CD1c-positive myeloid dendritic cell (primary cell): ENCODE measurements around the gene LIN7C.
A peak's percentile ranks its signal among the peaks of the same experiment; 100 is the strongest.
"Not testable (repeated sequence)": the region's sequence is repeated elsewhere in the genome, so short reads cannot be mapped to it uniquely, and the experiment has no call there.

Experiments used
- DNase-seq: peaks from one replicate; pipeline ENCODE4 v3.0.0-alpha.2; 2016; ENCODE audit errors: extremely low spot score

Gene LIN7C, protein sequence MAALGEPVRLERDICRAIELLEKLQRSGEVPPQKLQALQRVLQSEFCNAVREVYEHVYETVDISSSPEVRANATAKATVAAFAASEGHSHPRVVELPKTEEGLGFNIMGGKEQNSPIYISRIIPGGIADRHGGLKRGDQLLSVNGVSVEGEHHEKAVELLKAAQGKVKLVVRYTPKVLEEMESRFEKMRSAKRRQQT

DNA sequence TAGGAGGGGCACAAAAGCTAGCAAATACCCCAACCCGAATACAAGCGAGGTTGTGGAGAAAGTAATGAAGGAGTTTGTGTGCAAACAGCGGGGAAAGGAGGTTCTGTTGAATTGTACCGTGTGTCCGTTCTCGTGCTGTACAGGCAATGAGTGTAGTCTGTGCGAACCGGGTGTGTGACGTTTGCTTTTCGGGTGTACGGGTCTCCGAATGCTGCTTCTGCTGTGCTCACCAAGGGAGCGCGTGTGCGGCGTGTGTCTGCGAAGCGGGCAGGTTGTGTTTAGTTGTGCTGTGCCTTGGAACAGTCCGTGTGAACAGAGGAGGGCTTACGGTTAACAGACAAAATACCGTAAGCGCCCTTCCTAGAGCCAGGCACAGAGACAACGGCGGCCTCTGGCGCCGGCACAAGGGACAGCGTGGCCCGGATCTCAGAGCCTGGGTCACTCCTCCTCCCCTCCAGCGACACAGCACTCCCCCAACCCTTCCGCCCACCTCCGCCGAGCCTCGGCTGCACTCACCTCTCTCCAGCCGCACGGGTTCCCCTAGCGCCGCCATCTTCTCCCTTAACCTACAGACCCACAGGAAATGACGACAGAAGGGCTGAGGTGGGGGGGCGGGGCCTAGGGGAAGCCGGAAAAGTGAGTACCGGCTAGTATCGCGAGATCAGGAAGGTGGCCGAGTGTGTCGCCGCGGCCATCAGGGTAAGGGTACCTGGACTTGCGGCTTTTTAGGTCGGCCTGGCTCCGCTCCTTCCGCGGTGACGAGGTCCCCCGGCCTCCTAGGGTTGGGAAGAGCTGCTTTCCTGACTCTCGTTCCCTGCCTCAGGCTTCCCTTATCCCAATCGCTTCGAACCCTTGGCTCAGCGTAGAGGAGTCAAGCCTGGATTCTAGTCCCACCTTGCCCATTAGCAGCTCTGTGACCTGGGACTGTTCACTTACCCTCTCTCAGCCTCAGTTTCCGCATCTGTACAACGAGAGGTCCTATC is at the start of gene LIN7C:
LIN7C (minus strand) TSS at position 570 of the 983 bp plus-strand sequence; CDS start at position 553, 17 bp downstream.
- peak; percentile 98 for DNase-seq

DNA sequence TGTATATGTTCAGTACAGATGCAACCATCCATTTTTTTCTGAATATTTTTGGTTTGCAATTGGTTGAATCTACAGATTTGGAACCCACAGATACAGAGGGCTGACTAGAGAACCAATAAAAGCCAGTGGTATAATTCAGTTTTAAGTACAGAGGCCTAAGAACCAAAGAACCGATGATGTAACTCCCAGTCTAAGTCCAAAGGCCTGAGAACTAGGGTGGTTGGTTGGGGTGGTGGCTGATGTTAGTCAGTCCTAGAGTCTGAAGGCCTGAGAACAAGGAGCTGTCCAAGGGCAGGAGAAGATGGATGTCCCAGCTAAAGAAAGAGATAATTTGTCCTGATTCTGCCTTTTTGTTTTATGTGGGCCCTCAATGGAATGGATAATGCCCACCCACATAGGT is 48.7 kb upstream of the LIN7C start:
- DNase-seq, result no peak

DNA sequence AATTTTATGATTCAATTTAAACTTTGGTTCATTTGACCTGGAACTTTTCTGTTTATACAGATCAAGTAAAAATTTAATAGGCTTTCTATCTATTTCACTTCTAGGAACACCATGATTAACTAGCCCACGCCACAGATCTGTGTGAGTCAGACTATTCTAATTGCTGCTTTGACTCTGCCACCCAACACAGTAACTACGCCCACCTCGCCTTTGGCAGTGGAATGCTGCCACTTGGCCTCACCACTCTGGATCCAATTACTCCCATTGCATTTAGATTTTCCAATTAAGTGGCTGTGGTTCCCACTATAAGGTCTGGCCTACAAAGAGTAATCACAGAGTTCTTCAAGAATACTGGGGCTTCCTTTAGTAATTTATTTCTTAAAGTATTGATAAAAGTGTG is 46.6 kb upstream of the LIN7C start:
- DNase-seq, result no peak

DNA sequence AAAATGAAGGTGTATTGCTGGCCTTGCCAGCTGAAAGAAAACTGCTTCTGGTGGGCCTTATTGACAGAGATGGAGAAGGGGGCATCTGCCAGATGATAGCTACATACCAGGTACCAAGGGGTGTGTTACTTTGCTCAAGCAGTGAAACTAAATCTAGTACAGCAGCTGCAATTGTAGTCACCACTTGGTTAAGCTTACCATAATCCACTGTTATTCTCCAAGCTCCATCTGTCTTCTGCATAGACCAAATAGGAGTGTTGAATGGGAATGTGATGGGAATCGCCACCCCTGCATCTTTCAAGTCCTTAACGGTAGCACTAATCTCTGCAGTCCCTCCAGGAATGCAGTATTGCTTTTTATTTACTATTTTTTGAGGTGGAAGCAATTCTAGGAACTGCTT is 45.8 kb upstream of the LIN7C start:
- no peak for DNase-seq

DNA sequence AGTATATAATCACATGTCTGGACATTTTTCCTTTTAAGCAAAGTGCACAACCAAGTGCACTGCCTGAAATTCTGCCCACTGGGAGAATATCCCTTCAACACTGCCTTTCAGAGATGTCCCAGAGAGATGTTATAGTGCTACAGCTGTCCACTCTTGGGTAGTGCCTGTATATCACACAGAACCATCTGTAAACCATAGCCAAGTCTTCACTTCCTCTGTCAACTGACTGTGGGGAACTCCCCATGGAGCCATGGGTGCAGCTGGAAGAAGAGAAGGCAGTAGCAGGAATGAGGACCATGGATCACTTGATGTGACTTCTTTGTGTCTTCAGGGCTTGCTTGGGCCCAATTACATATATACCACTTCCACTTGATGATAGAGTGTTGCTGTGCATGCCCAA is 44.6 kb upstream of the LIN7C start:
- no peak for DNase-seq

DNA sequence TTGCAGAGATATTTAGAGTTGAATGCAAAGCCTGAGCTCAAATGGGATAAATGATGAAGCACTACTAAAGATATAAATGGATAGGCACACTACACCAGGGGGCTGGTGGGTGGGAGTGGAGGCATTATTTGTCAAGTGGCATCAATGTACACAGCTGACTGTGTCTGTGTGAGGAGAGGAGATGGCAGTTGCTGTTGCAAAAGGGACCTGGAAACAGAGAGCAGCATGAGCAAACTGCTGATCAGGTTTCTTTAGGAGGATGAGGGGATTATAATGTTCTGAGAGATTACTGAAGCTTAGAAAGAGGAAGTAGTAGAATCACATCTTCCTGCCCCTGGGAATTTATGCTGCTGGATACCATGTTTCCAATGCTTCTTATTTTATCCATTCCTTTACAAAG is 39.4 kb upstream of the LIN7C start:
- no peak for DNase-seq

DNA sequence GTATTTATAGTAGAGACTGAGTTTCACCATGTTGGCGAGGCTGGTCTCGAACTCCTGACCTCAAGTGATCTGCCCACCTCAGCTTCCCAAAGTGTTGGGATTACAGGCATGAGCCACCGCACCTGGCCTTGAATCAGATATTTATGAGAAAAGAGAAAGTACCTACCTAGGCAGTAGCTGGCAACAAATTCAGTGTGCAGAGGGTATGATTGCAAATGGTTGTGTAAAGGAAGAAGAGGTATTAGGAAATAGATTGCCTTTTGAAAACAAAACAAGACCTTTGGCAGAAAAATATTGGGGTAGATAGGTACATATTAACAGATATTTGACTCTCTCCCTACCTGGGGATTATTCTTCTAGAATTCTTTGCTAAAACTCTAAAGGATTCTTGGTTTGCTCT is 38.5 kb upstream of the LIN7C start:
- DNase-seq, result no peak

DNA sequence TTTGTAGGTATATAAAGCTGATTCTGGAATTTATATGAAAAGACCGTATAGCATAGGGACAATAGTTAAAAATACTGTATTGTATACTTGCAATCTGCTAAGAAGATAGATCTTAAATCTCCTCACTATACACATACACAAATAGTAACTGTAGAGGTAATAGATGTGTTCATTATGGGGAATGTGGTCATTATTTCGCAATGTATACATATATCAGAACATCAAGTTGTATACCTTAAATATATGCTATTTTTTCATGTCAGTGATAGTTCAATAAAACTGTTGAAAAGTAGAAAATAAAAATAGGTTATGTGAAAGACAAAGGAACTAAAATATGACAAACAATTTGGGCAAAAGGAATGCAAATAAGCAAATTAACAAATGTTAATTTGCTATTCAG is 35.2 kb upstream of the LIN7C start:
- no peak for DNase-seq

DNA sequence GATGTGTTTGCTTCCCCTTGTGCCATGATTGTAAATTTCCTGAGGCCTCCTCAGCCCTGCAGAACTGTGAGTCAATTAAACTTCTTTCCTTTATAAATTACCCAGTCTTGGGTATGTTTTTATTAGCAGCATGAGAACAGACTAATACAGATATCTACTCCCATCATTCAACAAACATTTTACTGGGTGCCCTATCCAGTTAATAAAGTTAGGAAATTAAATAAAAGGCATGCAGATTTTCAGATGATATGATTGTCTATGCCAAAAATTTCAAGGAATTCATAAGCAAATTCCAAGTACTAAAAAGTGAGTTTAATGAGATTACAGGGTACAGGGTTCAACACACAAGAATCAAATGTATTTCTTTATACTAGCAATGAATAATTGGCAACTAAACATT is 33.5 kb upstream of the LIN7C start:
- no peak for DNase-seq

DNA sequence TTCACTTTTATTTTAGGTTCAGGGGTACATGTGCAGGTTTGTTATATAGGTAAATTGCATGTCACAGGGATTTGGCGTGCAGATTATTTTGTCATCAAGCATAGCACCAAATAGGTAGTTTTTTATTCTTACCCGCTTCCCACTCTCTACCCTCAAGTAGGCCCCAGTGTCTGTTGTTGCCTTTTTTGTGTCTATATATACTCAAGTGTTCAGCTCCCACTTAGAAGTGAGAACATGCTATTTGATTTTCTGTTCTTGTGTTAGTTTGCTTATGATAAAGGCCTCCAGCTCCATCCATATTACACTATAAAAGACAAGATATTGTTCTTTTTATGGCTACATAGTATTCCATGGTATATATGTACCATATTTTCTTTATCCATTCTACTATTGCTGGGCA is 28.5 kb upstream of the LIN7C start:
- no peak for DNase-seq

DNA sequence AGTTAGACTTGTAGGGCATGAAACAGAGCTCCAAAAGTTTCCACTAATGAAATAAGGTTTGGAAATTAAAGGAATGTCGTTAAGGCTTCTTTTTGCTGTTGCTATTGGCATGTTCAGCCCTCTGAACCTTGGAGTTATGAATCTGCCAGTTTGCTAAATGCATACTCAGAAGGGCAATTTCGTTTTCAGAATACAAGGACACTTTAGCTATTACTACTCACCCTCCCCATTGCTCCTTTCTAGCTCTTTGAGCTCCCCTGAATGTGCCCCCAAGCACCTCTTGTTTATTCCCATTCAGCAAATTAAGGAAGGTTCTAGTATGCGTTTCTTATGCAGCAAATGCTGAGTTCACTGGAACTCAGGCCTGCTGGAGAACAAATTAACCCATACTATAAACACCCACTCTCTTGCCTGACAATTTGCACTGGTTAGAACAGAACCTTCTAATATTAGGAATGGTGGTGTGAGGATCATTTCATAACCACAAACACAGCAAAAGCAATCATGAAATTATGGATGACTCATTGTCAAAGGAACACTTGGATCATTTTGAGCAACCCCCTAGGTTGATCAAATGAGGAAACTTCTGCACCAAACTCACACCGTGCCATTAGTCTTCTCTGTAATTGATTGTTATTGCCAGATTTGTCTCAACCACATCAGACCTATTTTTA is 26.2 kb upstream of the LIN7C start:
- no peak for DNase-seq

DNA sequence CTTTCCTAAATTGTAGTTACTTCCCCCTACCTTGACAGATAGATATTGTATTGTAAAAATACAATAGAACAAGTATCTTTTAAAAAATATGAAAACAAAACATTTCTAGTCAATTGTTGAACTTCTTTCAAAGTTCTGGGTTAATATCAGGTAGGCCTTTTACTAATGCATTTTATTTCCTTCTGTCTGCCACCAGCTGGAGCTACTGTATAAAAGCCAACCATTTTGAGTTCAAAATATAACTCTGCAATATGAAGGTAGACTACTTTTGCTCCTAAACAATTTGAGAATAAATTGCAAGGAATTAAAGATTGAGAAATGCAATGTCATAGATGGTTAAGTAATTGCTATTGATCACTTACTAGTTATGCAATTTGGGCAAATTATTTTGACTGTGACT is 22.1 kb upstream of the LIN7C start:
- DNase-seq, result no peak

DNA sequence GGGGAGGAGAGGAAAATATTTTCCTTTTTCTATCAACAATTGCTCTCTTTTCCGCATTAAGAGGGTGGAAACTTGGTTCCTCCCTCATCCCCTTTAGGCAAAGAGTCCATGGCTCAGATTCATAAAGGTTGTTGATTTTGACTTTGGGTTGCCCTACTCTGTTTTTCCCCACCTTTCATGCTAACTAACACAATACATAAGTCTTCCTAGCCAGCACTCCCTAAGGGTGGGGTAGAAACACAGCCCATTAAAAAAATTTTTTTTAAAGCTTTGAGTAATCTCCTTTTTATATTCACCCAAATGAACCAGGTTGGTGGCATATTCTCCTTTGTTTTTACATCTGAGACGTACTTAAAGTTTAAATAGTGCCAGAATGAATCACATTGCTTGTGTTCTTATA is 20.0 kb upstream of the LIN7C start:
- DNase-seq, result no peak

DNA sequence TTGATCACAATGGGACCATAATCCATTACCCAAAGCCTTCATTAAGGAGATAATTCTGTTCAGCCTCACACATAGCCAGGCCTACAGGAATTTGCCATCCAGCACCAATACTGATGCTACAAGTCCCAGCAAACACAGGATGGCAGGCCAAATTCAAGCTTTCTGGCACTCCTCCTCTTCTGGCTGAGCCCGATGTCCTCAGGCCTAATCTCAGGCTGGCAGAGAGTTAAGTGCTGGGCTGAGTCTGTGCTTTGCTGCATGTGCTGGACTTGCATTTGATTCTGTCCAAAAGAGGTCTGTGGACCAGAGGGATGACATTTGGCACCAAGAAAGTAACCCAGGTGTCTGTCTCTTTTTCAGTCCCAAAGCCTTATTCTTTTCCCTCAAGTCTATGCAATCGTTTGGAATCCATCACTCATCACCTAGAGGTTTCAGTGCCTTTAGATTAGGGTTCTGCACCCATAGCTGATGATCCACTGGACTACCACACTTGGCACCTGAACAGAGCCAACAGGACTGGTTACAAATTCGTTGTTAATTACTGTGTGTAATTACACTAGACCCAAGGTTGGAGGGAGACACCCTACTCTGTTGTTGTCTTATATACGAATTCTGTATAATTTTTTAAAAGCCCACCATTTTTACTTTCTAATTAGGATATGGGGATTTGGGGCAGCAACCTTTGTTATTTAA is 19.4 kb upstream of the LIN7C start:
- no peak for DNase-seq

DNA sequence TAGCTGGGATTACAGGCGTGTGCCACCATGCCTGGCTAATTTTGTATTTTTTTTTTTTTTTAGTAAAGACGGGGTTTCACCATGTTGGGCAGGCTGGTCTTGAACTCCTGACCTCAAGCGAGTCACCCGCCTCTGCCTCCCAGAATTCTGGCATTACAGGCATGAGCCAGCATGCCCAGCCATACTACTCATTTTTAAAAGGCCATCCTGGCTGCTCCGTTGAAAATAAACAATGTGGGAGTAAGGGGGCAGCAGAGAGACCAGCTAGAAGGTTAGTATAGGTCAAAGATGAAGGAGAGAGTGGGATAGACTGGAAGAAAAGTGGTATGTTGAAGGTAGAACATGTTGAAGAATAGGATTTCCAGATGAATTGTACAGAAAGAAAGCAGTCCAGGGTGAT is 17.6 kb upstream of the LIN7C start:
- DNase-seq, result no peak

DNA sequence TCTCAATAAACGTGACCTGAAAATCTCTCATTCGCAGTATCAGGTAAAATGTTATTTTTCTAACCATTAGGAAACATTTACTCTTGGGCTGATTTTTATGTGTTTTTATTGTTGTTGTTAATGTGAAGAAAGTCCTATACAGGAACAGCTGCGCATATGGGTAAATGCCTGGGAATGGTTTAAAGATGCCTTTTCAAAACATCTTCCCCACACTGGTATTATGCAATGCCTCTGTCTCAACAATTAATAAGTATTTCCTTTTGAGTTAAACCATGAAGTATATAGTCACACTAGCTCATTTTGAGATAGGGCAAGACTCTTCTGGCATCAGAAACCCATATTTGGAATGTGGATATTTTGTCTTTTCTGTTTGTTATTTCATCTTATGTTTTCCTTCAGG is 13.7 kb upstream of the LIN7C start:
- no peak for DNase-seq

DNA sequence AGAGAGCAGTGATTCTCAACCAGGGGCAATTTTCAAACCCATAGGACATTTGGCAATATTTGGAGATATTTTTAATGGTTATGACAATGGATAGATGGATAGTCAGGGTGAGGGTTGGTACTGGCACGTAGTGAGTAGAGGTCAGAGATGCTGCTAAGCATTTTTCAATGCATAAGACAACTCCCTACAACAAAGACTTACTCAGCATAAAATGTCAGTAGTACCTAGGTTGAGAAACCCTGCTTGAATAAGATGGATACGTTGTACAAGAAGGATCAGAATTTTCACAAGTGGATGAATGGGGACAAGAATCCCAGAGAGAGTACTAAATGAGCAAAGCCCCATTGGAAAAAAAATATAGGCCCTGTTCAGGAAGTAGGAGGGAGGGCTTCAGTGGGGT is 11.9 kb upstream of the LIN7C start:
- DNase-seq, result no peak

DNA sequence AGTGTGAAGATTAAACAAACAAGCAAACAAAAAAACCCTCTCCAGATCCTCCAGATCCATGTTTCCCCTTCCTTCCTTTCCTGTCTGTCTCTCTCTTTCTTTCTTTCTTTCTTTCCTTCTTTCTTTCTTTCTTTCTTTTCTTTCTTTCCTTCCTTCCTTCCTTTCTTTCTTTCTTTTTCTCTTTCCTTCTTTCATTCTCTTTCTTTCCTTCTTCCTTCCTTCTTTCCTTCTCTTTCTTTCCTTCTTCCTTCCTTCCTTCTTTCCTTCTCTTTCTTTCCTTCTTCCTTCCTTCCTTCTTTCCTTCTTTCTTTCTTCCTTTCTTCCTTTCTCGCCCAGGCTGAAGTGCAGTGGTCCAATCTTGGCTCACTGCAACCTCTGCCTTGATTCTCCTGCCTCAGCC is 10.9 kb upstream of the LIN7C start:
- not testable (repeated sequence) for DNase-seq

DNA sequence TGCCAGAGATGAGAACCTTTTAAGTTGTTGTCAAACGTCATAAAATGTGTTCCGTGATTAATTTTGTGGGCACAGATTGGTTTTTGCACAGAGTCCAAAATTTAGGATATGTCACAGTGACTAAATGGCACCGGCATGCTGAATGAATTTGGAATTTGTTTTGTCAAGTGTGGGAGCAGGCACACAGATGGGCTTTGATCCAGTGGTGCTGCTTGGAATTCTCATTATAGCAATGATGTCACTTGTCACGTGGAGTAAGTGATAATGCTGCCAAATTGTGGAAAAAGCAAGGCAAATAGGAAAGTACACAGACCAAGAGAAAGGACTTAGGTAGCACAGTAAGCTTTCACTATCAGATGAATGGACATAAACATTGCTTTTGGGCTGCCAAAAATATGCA is 8.0 kb upstream of the LIN7C start:
- DNase-seq, result no peak

DNA sequence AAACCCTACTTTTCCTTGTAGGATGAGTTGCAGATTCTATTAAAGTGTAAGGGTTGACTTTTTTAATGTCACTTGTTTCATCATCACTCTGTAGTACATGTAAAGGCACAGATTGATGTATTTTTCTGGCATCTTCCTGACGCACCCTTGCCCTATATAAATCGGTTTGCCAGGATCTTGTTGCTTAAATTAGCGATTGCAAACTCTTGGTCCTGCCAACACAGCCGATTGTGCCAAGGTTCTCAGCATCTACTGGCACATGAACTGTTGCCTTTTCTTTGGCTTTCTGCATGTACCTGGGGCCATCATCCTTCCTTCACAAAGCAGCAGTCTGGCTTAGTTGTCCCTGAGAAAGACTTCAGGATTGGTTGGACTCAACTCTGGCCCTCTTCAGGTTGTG is 7.5 kb upstream of the LIN7C start:
- DNase-seq, result no peak

DNA sequence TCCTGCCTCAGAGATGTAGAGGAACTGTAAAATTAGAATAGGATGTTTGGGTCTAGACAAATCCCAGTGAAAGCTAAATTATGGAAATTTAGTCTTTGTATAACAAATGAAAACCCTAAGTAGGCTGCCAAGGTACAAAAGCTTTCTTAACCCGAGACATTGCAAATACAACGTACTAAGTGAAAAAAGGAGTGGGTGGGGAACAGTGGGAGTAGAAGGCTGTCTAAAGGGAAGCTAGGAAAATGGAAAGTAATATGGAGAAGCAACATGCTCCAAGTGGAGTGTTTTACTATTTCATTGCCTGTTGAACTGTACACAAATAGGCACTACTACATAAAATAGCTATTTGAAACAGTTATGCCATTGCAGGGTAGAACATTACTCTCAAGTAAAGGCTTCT is 6.8 kb upstream of the LIN7C start:
- DNase-seq, result no peak

DNA sequence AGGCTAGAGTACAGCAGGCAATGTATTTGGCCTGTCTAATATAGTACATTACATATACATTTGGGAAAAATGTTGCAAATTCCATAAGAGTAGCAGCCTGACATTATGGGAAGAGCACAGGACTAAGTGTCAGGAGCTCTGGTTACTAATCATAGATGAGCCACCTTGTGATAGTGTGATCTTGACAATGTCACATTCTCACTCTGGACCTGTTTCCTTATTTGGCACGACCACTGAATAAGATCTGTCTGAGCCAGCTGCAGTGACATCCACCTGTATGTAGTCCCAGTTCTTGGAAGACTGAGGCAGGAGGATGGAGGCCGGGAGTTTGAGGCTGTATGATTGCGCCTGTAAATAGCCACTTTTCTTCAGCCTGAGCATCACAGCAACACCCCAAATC is 5.7 kb upstream of the LIN7C start:
- no peak for DNase-seq
